ENCODE data around the gene MAGEA11. TPM values are rescaled to one million over a fixed set of nuclear protein-coding genes. Genes with fewer than 3 reads are reported as not detected.

The MAGEA11 gene
- total and polyA plus RNA-seq, 2 of the 13 experiments (the other 11 are each of a cell fraction or from before 2014, with no cell fraction given) = not detected

DNA sequence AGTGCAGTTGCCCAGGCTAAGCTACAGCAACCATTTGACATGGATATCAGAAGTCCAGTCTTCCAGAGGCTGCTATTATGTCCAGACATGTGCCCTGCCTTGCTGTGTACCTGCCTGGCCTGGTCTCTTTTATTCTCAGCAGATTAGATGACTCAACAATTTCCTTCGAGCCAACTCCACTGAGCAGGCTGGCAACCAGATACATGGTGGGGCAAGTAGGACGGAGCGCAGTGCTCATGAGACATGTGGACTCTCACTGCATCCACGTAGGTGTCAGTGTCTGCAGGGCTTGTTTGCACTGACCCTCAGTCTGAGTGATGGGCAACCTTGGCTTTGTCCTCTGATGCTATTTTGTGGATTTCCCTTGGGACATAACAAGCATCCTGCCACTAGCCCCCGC lies 7.2 kb upstream of the MAGEA11 start:
- peak; percentile 34 for FAIRE-seq
- POLR2A ChIA-PET = no interaction called here
- in situ Hi-C loops (cut with HindIII; ENCODE audit: extremely low pct_ligation_motif_present, low pct_unique_long_range_greater_than_20kb) = no loop called here

GRCh38 chrX:149707147-149707901 lies 4.5 kb upstream of the MAGEA11 start:
- Histone ChIP-seq H4K20me1 (ENCODE audit: insufficient read depth, low read length) (no peaks in the 10 kb centered on the region), H2AFZ (ENCODE audit: low read length) (no peak overlapping the region), H3K4me1 (ENCODE audit: insufficient read depth, low read length) (no peaks in the 10 kb centered on the region), H3K27ac (ENCODE audit: extremely low read length, insufficient read depth, low read length) (no peak overlapping the region), H3K79me2 (ENCODE audit: insufficient read depth, low read length) (no peaks in the 10 kb centered on the region), H3K4me2 (ENCODE audit: low read depth, low read length) (no peak overlapping the region), H3K36me3 (replicated peaks in 1 of 2; ENCODE audit: control insufficient read depth in 1 of 2, insufficient read depth in 2 of 2, low read length in 2 of 2) (no peaks in the 10 kb centered on the region), H3K9ac (ENCODE audit: insufficient read depth, low read depth, low read length) (no peak overlapping the region), H3K4me3 (replicated peaks in 1 of 3; ENCODE audit: insufficient read depth in 1 of 3, low read depth in 2 of 3, low read length in 3 of 3) (no peak overlapping the region), H3K9me3 (ENCODE audit: low read length) (no peaks in the 10 kb centered on the region), H3K27me3 (ENCODE audit: control insufficient read depth in 1 of 2, insufficient read depth in 2 of 2, low read length in 2 of 2) (peaks cover 1 to 3% of the 10 kb centered on the region in 2 experiments; a peak in 2 of 5 replicates)
- POLR2A ChIA-PET = no interaction called here
- WGBS (ENCODE audit: low lambda C conversion rate) = 0% methylated on average over 2 of the region's 2 CpGs
- DNase-seq (ENCODE audit: low spot score) = no peak
- CTCF ChIA-PET (ENCODE audit: low intra/inter-chr PET ratio, low total read pairs) = no interaction called here
- TF ChIP-seq ZNF564 (CRISPR knock-in tag; IDR thresholded peaks at IDR 0.05) (no peak), STAT5B (CRISPR knock-in tag; IDR thresholded peaks at IDR 0.05) (no peak), SNAI1 (CRISPR knock-in tag; IDR thresholded peaks at IDR 0.05; ENCODE audit: borderline replicate concordance) (no peak), GLI4 (CRISPR knock-in tag; IDR thresholded peaks at IDR 0.05; ENCODE audit: borderline replicate concordance) (no peak), ZNF567 (CRISPR knock-in tag; IDR thresholded peaks at IDR 0.05; ENCODE audit: borderline replicate concordance) (no peak), ZNF33B (CRISPR knock-in tag; IDR thresholded peaks at IDR 0.05) (no peak), REST (IDR thresholded peaks at IDR 0.05; ENCODE audit: borderline replicate concordance in 1 of 2, low read depth in 1 of 2, low read length in 2 of 2) (no peak), NFATC3 (CRISPR knock-in tag; IDR thresholded peaks at IDR 0.05) (no peak), NFKBIZ (CRISPR knock-in tag; IDR thresholded peaks at IDR 0.05) (no peak), GATAD1 (CRISPR knock-in tag; IDR thresholded peaks at IDR 0.05) (no peak), KMT2B (CRISPR knock-in tag; IDR thresholded peaks at IDR 0.05) (no peak)
- TF ChIP-seq, protein P1, sequence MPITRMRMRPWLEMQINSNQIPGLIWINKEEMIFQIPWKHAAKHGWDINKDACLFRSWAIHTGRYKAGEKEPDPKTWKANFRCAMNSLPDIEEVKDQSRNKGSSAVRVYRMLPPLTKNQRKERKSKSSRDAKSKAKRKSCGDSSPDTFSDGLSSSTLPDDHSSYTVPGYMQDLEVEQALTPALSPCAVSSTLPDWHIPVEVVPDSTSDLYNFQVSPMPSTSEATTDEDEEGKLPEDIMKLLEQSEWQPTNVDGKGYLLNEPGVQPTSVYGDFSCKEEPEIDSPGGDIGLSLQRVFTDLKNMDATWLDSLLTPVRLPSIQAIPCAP (CRISPR knock-in tag; IDR thresholded peaks at IDR 0.05; ENCODE audit: low read depth) = no peak
- intact Hi-C loops (cut with micrococcal nuclease; ENCODE audit: unreplicated experiment) = no loop called here
- in situ Hi-C loops (cut with HindIII; ENCODE audit: extremely low pct_ligation_motif_present, low pct_unique_long_range_greater_than_20kb) = no loop called here
- ATAC-seq = no peak
- BruUV-seq (replicated peaks) = no TSS peak
- no peak for FAIRE-seq

More for the DNA sequence above, 7.2 kb upstream of the MAGEA11 start:
- Histone ChIP-seq H3K4me2 (ENCODE audit: low read depth, low read length) (no peak overlapping the region), H3K9me3 (ENCODE audit: low read length) (no peaks in the 10 kb centered on the region), H3K27ac (ENCODE audit: extremely low read length, insufficient read depth, low read length) (no peak overlapping the region), H4K20me1 (ENCODE audit: insufficient read depth, low read length) (no peaks in the 10 kb centered on the region), H3K4me1 (ENCODE audit: insufficient read depth, low read length) (no peaks in the 10 kb centered on the region), H2AFZ (ENCODE audit: low read length) (no peak overlapping the region), H3K9ac (ENCODE audit: insufficient read depth, low read depth, low read length) (no peak overlapping the region), H3K36me3 (replicated peaks in 1 of 2; ENCODE audit: control insufficient read depth in 1 of 2, insufficient read depth in 2 of 2, low read length in 2 of 2) (no peaks in the 10 kb centered on the region), H3K4me3 (replicated peaks in 1 of 3; ENCODE audit: insufficient read depth in 1 of 3, low read depth in 2 of 3, low read length in 3 of 3) (no peak overlapping the region), H3K27me3 (ENCODE audit: control insufficient read depth in 1 of 2, insufficient read depth in 2 of 2, low read length in 2 of 2) (peaks cover 1 to 3% of the 10 kb centered on the region in 2 experiments; a peak in 2 of 5 replicates), H3K79me2 (ENCODE audit: insufficient read depth, low read length) (no peaks in the 10 kb centered on the region)
- DNase-seq (ENCODE audit: low spot score) (no peak), ATAC-seq (no peak)
- no TSS peak for BruUV-seq (replicated peaks)
- CTCF ChIA-PET (ENCODE audit: low intra/inter-chr PET ratio, low total read pairs) = no interaction called here
- TF ChIP-seq ZNF724P (CRISPR knock-in tag; IDR thresholded peaks at IDR 0.05; ENCODE audit: borderline replicate concordance) (no peak), MAFK (conservative IDR thresholded peaks at IDR 0.05 in 1 of 2, IDR thresholded peaks at IDR 0.05 in 1 of 2; ENCODE audit: low read length in 2 of 2) (peak; percentile 13 to 32; a peak in 1 of 4 replicates)
- intact Hi-C loops (cut with micrococcal nuclease; ENCODE audit: unreplicated experiment) = no loop called here
- no CpG with 5 or more reads among the region's 5 CpGs for WGBS (ENCODE audit: low lambda C conversion rate)

All from HepG2 (cell line).